ENCODE measurements around the gene HERC2.
"Not testable (repeated sequence)": the region's sequence is repeated elsewhere in the genome, so short reads cannot be mapped to it uniquely, and the experiment has no call there.

HERC2 gene

DNA sequence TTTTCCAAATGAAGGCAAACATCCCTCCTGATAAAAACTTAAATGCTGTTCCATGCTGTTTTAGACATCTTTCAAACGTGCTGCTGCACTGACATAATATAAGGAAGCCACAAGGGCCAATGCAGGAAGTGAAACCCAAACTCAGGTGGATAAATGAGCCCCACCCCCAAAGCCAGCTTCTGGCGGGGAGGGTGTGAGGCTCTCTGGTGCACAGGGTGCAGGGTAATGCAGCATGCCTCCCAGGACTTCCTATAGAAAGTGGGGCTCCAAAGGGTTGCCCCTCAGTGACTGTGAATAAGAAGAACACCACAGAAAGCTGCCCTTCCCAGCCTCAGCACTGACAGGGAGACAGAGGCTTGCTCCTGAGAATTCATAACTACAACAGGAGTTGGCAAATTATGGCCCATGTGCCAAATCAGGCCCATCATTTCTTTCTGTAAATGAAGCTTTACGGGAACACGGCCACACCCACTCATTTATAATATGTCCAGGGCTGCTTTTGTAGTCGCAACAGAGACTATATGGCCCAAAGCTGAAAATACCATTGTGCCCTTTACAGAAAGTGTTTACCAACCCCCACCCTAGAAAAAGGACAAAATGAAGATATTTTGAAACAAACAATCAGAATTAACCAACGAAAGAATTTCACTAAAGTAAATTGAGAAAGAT is 185.6 kb downstream of the HERC2 start:
- not testable (repeated sequence) for H3K27me3 ChIP-seq (ENCODE audit: control insufficient read depth, insufficient read depth, low read length); H3K4me3 ChIP-seq (ENCODE audit: low read length); H3K9ac ChIP-seq (ENCODE audit: low read depth, low read length); H3K9me3 ChIP-seq (replicated peaks; ENCODE audit: low read length); H3K4me2 ChIP-seq (ENCODE audit: low read length)
- Histone ChIP-seq H3K4me1 (ENCODE audit: control insufficient read depth, insufficient read depth, low read length) (peaks cover 38% of the 10 kb centered on the region), H3K36me3 (ENCODE audit: insufficient read depth, low read length) (peaks cover 30% of the 10 kb centered on the region)

DNA sequence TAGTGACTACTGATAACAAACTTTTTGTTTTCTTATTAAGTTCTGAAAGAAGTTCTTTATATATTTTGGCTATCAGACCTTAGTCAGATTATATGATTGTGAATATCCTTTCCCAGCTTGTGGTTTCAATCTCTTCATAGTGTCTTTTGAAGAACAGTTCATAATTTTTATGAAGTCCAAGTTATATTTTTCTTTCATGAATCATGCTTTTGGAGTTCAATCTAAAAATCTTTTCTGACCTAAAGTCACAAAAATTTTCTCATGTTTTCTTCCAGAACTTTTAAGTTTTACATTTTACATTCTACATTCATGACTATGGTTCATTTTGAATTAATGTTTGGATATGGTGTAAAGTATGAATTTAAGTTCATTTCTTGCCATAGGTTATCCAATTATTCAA is 188.7 kb downstream of the HERC2 start:
- Histone ChIP-seq H3K9ac (ENCODE audit: low read depth, low read length) (peak overlapping the region; percentile 56), H3K27me3 (ENCODE audit: control insufficient read depth, insufficient read depth, low read length) (no peaks in the 10 kb centered on the region), H3K4me1 (ENCODE audit: control insufficient read depth, insufficient read depth, low read length) (peaks cover 40% of the 10 kb centered on the region), H3K9me3 (replicated peaks; ENCODE audit: low read length) (no peaks in the 10 kb centered on the region), H3K36me3 (ENCODE audit: insufficient read depth, low read length) (peaks cover 31% of the 10 kb centered on the region), H3K4me2 (ENCODE audit: low read length) (peak overlapping the region; percentile 41), H3K4me3 (ENCODE audit: low read length) (peak overlapping the region; percentile 32)

DNA sequence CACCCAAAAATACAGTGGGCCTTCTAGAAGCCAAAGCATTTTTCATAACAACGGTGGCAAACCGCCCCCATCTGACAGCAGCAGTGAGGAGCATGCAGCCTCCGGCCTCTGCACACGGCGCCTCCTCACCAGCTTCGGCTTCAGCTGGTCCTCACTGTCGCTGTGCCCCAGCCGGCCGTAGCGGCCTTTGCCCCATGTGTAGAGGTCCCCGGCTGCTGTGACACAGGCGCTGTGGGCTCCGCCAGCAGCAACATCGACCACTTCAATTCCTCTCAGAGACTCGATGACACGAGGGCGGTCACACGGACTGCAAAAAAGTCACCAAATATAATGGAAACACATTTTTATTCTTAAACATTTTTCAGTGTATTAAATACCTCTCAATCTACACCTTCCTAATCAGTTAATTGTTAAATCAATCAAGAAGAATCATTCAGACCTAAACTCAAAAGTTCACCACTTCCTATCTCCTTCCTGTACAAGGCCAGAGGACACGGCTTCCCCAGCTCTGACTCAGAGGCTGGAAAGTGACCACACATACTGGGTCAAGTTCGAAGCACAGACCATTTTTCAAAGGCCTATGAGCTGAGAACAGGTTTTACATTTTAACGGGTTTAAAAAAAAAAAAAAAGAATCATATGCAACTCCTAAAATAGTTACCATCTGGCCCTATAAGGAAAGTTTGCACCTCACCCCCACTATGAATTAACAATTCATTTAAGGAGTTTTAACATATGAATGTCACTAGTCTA is 189.3 kb downstream of the HERC2 start:
- Histone ChIP-seq H3K9ac (ENCODE audit: low read depth, low read length) (peak overlapping the region; percentile 56), H3K36me3 (ENCODE audit: insufficient read depth, low read length) (peaks cover 27% of the 10 kb centered on the region), H3K27me3 (ENCODE audit: control insufficient read depth, insufficient read depth, low read length) (no peaks in the 10 kb centered on the region), H3K9me3 (replicated peaks; ENCODE audit: low read length) (no peaks in the 10 kb centered on the region), H3K4me3 (ENCODE audit: low read length) (peak overlapping the region; percentile 32), H3K4me1 (ENCODE audit: control insufficient read depth, insufficient read depth, low read length) (peaks cover 46% of the 10 kb centered on the region), H3K4me2 (ENCODE audit: low read length) (peak overlapping the region; percentile 41)

DNA sequence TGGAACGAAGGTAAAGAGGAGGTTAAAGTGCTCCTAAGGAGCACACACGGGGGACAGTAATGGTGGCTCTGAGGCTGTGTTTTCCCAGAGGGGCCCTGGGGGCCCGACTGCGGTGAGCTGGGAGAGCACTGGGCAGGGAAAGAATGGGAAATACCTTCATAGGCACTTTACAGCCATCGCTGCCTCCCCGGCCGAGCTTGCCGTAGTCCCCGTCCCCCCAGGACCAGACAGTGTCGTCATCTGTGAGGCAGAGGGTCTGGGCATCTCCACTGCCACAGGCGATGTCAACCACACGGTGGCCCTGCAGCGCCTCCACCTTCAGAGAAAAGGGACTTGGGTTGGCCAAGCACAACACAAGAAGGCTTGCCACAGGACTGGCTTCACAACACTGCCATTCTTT is 190.0 kb downstream of the HERC2 start:
- Histone ChIP-seq H3K36me3 (ENCODE audit: insufficient read depth, low read length) (peaks cover 31% of the 10 kb centered on the region), H3K9ac (ENCODE audit: low read depth, low read length) (no peak overlapping the region), H3K4me3 (ENCODE audit: low read length) (no peak overlapping the region), H3K4me2 (ENCODE audit: low read length) (no peak overlapping the region), H3K27me3 (ENCODE audit: control insufficient read depth, insufficient read depth, low read length) (no peaks in the 10 kb centered on the region), H3K4me1 (ENCODE audit: control insufficient read depth, insufficient read depth, low read length) (peaks cover 49% of the 10 kb centered on the region), H3K9me3 (replicated peaks; ENCODE audit: low read length) (no peaks in the 10 kb centered on the region)

DNA sequence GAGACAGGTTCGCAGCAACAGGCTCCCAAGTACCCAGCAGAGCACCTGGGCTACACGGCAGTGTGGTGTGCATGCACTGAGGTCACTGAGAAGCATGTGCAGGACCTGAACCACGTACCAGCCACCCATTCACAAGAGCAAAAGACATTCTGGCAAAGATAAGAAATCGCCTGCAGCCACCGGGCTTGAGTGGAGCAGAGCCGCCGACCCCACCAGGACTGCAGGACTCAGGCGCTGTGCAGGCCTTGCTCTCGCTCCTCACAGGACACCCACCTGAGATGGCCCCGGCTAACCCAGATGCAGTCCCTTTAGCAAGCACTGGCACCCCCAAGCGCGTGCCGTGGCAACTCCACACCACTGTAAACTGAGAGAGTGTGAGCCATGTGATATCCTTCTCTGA is 190.6 kb downstream of the HERC2 start:
- H3K9me3 ChIP-seq (replicated peaks; ENCODE audit: low read length): no peaks in the 10 kb centered on the region
- no peak overlapping the region for H3K9ac ChIP-seq (ENCODE audit: low read depth, low read length)
- peaks cover 33% of the 10 kb centered on the region for H3K36me3 ChIP-seq (ENCODE audit: insufficient read depth, low read length)
- peaks cover 49% of the 10 kb centered on the region for H3K4me1 ChIP-seq (ENCODE audit: control insufficient read depth, insufficient read depth, low read length)
- no peak overlapping the region for H3K4me3 ChIP-seq (ENCODE audit: low read length)
- H3K27me3 ChIP-seq (ENCODE audit: control insufficient read depth, insufficient read depth, low read length): no peaks in the 10 kb centered on the region
- no peak overlapping the region for H3K4me2 ChIP-seq (ENCODE audit: low read length)

DNA sequence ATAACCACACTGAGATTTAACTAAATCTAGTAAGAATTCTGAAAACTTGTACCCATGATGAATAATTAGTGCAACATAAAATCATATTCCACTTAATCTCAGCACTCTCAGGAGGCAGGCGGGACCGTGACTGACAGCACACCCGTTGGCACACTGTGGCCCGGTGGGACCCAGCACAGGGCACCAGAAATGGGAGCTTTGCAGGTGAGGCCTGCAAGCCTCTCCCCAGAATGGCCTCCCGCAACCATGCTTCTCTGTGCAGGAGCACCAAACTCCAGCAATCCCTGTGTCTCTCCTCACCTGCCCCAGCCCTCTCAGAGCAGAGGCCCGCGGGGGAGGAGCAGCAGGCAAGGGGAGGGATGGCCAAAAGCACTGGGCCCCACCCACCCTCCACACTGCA is 191.3 kb downstream of the HERC2 start:
- Histone ChIP-seq H3K4me1 (ENCODE audit: control insufficient read depth, insufficient read depth, low read length) (peaks cover 49% of the 10 kb centered on the region), H3K4me3 (ENCODE audit: low read length) (no peak overlapping the region), H3K9ac (ENCODE audit: low read depth, low read length) (no peak overlapping the region), H3K36me3 (ENCODE audit: insufficient read depth, low read length) (peaks cover 33% of the 10 kb centered on the region), H3K4me2 (ENCODE audit: low read length) (no peak overlapping the region), H3K27me3 (ENCODE audit: control insufficient read depth, insufficient read depth, low read length) (no peaks in the 10 kb centered on the region), H3K9me3 (replicated peaks; ENCODE audit: low read length) (no peaks in the 10 kb centered on the region)

DNA sequence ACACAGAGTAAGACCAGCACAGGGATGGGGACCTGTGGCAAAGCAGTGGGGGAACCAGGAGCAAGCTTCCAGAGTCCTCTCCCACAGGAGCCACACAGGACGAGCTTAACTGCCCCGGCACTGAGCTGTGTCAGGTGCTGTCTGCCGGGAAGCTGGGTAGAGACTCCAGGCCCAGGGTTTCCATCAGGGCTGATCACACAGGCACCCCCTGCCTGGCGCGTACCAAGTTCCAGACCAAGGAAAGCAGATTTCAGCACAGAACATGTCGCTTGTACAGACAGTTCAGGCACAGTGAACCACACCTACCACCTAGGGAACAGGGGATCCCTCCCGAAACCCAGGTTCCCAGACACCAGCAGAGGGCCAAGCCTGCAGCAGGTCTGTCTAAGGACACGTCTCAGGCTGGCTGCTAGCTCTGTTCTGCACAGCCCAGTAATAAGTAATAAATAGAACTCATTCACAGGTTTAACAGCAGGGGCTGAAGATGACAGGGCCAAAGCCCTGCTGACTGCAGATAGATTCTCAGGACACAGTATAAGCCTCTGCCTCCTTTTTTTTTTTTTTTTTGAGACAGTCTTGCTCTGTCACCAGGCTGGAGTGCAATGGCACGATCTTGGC is 192.6 kb downstream of the HERC2 start:
- Histone ChIP-seq H3K4me3 (ENCODE audit: low read length) (no peak overlapping the region), H3K9me3 (replicated peaks; ENCODE audit: low read length) (no peaks in the 10 kb centered on the region), H3K9ac (ENCODE audit: low read depth, low read length) (no peak overlapping the region), H3K4me2 (ENCODE audit: low read length) (no peak overlapping the region), H3K36me3 (ENCODE audit: insufficient read depth, low read length) (peaks cover 42% of the 10 kb centered on the region), H3K27me3 (ENCODE audit: control insufficient read depth, insufficient read depth, low read length) (no peaks in the 10 kb centered on the region), H3K4me1 (ENCODE audit: control insufficient read depth, insufficient read depth, low read length) (peaks cover 37% of the 10 kb centered on the region)

DNA sequence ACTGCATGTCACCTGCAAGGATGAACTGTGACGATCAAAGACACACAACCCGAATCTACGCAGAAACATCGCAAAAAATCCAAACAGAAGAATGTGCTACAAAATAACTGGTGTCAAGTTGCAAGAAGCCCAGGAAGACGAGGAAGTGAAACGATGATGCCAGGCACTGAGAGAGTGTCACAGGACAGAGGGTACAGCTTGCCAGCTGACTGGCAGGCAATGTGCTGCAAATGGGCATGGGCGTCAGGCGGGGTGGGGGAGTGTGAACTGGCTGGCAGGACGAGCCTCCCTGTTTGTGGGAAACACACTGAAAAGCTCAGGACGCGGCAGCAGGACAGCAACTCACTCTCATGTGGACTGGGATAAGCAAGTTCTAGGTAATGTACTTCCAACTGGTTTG is 193.9 kb downstream of the HERC2 start:
- peaks cover 27% of the 10 kb centered on the region for H3K4me1 ChIP-seq (ENCODE audit: control insufficient read depth, insufficient read depth, low read length)
- no peak overlapping the region for H3K4me3 ChIP-seq (ENCODE audit: low read length)
- no peaks in the 10 kb centered on the region for H3K9me3 ChIP-seq (replicated peaks; ENCODE audit: low read length)
- no peaks in the 10 kb centered on the region for H3K27me3 ChIP-seq (ENCODE audit: control insufficient read depth, insufficient read depth, low read length)
- no peak overlapping the region for H3K9ac ChIP-seq (ENCODE audit: low read depth, low read length)
- peak overlapping the region; percentile 44 for H3K4me2 ChIP-seq (ENCODE audit: low read length)
- peaks cover 49% of the 10 kb centered on the region for H3K36me3 ChIP-seq (ENCODE audit: insufficient read depth, low read length)

DNA sequence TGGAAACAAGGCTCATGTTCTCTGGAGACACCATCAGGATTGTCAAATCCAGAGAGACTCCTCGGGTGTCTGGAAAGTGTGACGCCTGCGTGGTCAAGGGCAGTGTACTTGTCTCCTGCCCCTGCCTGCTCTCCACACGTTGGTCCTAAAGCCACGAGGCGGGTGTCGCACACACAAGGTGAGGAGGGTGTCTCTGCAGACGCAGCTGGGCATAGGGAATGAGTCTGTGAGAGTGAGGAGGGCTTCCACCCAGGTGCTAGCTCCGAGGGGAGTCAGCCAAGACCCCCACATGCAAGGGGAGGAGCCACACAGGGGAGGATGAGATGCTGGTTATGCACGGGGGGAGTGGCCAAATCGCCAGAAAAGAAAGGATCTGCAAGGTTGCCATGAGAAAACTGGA is 194.9 kb downstream of the HERC2 start:
- H3K27me3 ChIP-seq (ENCODE audit: control insufficient read depth, insufficient read depth, low read length): no peaks in the 10 kb centered on the region
- no peak overlapping the region for H3K9ac ChIP-seq (ENCODE audit: low read depth, low read length)
- no peak overlapping the region for H3K4me3 ChIP-seq (ENCODE audit: low read length)
- H3K36me3 ChIP-seq (ENCODE audit: insufficient read depth, low read length): peaks cover 54% of the 10 kb centered on the region
- no peaks in the 10 kb centered on the region for H3K9me3 ChIP-seq (replicated peaks; ENCODE audit: low read length)
- peaks cover 17% of the 10 kb centered on the region for H3K4me1 ChIP-seq (ENCODE audit: control insufficient read depth, insufficient read depth, low read length)
- no peak overlapping the region for H3K4me2 ChIP-seq (ENCODE audit: low read length)

DNA sequence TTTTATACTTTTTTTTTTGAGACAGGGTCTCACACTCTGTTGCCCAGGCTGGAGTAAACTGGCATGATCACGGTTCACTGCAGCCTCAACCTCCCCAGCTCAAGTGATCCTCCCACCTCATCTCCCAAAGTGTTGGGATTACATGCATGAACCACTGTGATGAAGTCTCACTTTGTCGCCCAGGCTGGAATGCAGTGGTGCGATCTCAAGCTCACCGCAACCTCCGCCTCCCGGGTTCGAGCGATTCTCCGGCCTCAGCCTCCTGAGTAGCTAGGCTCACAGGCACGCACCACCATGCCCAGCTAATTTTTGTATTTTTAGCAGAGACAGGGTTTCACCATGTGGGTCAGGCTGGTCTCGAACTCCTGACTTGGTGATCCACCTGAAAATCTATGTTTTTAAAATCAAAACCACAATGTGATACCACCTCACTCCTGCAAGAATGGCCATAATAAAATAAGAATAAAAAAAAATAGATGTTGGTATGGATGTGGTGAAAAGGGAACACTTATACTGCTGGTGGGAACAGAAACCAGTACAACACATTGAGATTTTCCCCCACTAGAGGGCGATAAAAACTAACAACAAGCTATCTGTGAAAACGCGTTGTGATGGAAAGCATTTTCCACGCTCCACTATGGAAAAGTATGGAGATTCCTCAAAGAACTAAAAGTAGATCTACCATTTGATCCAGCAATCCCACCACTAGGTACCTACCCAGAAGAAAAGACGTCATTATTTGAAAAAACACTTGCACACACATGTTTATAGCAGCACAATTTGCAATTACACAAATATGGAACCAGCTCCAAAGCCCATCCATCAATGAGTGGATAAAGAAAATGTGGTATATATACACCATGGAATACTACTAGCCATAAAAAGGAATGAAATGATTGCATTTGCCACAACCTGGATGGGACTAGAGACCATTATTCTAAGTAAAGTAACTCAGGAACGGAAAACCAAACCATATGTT is 196.0 kb downstream of the HERC2 start:
- Histone ChIP-seq H3K9me3 (replicated peaks; ENCODE audit: low read length) (no peaks in the 10 kb centered on the region), H3K4me3 (ENCODE audit: low read length) (no peak overlapping the region), H3K36me3 (ENCODE audit: insufficient read depth, low read length) (peaks cover 48% of the 10 kb centered on the region), H3K4me2 (ENCODE audit: low read length) (no peak overlapping the region), H3K27me3 (ENCODE audit: control insufficient read depth, insufficient read depth, low read length) (no peaks in the 10 kb centered on the region), H3K4me1 (ENCODE audit: control insufficient read depth, insufficient read depth, low read length) (peaks cover 13% of the 10 kb centered on the region), H3K9ac (ENCODE audit: low read depth, low read length) (no peak overlapping the region)

DNA sequence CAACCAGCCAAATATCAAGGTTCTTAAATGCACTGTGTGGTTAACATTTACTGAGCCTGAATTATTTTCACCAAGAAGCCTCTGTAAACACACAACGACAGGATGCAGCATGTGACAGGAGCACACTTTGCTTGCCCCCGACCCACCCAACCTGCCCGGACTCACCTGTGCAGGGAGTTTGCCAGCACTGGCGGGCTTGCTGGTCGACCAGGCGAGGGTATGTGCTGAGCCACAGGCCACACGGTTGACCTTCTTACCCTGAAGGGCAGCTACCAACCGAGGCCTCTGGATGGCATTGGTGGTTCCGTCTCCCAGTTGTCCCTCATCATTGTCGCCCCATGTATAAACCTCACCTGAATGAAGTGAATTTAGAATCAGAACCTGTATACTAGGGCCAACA is 197.1 kb downstream of the HERC2 start:
- Histone ChIP-seq H3K4me1 (ENCODE audit: control insufficient read depth, insufficient read depth, low read length) (peaks cover 17% of the 10 kb centered on the region), H3K4me3 (ENCODE audit: low read length) (no peak overlapping the region), H3K36me3 (ENCODE audit: insufficient read depth, low read length) (peaks cover 55% of the 10 kb centered on the region), H3K4me2 (ENCODE audit: low read length) (no peak overlapping the region), H3K27me3 (ENCODE audit: control insufficient read depth, insufficient read depth, low read length) (no peaks in the 10 kb centered on the region), H3K9me3 (replicated peaks; ENCODE audit: low read length) (no peaks in the 10 kb centered on the region), H3K9ac (ENCODE audit: low read depth, low read length) (no peak overlapping the region)
